ENCODE measurements around the gene SLC29A3.

Gene SLC29A3

DNA sequence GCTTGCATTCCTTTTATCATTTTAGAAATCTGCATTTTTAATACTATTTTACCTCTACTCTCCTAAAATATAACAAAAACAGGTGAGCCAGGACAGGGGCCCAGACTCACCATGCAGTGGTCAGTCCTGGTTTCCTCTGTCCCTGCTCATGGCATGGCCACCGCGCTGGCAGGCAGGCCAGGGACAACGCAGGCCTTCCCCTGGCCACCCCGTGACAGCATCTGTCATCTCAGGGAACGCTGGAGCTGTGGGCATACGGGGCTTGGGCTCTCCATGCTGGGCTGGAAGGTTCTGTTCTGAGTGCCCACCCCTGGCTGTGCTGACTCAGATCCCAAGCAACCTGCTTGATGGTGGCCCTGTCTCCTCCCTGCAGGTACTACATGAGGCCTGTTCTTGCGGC lies 42.5 kb downstream of the SLC29A3 start:
- no peak overlapping the region for H3K4me3 ChIP-seq (ENCODE audit: low read depth, low read length)
- TF ChIP-seq, protein P1, sequence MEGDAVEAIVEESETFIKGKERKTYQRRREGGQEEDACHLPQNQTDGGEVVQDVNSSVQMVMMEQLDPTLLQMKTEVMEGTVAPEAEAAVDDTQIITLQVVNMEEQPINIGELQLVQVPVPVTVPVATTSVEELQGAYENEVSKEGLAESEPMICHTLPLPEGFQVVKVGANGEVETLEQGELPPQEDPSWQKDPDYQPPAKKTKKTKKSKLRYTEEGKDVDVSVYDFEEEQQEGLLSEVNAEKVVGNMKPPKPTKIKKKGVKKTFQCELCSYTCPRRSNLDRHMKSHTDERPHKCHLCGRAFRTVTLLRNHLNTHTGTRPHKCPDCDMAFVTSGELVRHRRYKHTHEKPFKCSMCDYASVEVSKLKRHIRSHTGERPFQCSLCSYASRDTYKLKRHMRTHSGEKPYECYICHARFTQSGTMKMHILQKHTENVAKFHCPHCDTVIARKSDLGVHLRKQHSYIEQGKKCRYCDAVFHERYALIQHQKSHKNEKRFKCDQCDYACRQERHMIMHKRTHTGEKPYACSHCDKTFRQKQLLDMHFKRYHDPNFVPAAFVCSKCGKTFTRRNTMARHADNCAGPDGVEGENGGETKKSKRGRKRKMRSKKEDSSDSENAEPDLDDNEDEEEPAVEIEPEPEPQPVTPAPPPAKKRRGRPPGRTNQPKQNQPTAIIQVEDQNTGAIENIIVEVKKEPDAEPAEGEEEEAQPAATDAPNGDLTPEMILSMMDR (IDR thresholded peaks at IDR 0.05; ENCODE audit: borderline replicate concordance, insufficient read depth, low read depth, low read length) = no peak

DNA sequence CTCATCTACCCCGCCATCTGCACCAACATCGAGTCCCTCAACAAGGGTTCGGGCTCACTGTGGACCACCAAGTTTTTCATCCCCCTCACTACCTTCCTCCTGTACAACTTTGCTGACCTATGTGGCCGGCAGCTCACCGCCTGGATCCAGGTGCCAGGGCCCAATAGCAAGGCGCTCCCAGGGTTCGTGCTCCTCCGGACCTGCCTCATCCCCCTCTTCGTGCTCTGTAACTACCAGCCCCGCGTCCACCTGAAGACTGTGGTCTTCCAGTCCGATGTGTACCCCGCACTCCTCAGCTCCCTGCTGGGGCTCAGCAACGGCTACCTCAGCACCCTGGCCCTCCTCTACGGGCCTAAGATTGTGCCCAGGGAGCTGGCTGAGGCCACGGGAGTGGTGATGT lies 43.1 kb downstream of the SLC29A3 start:
- H3K4me3 ChIP-seq (ENCODE audit: low read depth, low read length) = no peak overlapping the region
- TF ChIP-seq, protein P1 (IDR thresholded peaks at IDR 0.05; ENCODE audit: borderline replicate concordance, insufficient read depth, low read depth, low read length) = no peak

DNA sequence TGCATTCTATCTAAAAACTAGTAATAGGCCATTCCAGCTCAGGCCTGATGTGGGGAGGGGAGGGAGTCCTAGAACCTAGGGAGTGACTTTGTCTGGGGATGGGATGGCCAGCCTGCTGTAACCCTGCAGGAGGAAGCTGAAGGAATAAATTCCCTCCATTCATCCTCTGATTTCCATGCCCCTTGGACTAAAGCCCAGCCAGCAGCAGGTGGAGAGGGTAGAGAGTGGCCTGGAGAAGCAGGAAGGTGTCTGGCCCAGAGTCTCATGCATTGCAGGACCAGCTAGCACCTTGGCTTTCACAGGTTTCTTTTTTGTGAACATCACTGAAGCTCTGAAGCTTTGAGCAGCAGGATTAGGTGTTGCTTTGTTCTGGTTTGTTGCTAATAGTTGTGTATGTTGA lies 44.9 kb downstream of the SLC29A3 start:
- no peak overlapping the region for H3K4me3 ChIP-seq (ENCODE audit: low read depth, low read length)
- TF ChIP-seq, protein P1 (IDR thresholded peaks at IDR 0.05; ENCODE audit: borderline replicate concordance, insufficient read depth, low read depth, low read length) = no peak

DNA sequence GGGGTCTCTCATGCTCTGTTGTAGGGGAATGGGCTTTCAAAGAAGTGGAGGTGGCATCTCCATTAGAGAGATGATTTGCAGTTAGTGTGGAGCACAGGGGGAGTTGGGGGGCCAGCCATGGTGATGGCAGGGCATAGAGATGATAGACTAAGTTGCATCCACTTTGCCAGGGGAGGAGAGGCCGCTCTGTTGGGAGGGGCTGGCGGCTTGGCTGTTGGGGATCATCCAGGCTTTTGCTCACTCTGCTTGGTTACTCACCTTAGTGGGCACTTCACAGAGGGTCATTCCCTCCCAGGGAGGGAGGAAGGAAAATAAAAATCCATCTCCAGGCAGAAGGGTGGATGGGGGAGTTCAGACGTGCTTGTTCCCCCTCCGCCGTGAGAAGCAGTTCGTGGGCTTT lies 46.3 kb downstream of the SLC29A3 start:
- no peak overlapping the region for H3K4me3 ChIP-seq (ENCODE audit: low read depth, low read length)
- TF ChIP-seq, protein P1 (IDR thresholded peaks at IDR 0.05; ENCODE audit: borderline replicate concordance, insufficient read depth, low read depth, low read length) = no peak

DNA sequence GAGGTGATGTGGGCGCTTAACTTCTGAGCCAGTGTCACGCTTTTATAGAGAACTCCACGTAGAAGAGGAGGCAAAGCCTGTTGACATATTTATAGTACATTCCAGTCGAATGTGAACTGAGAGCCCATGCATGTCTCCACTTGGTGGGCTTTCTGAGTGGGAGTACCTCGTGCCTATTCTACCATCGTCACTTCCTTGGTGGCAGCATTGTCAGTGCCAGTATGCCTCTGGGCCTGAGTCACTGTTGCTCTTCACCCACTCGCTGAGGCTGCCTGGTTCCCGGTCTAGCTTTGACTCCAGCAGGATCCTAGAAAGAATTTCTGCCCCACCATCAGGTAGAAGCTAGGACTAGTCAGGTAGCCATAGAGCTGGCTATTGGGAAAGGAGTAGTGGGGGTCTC lies 47.6 kb downstream of the SLC29A3 start:
- TF ChIP-seq, protein P1 (IDR thresholded peaks at IDR 0.05; ENCODE audit: borderline replicate concordance, insufficient read depth, low read depth, low read length) = no peak
- H3K4me3 ChIP-seq (ENCODE audit: low read depth, low read length) = no peak overlapping the region

DNA sequence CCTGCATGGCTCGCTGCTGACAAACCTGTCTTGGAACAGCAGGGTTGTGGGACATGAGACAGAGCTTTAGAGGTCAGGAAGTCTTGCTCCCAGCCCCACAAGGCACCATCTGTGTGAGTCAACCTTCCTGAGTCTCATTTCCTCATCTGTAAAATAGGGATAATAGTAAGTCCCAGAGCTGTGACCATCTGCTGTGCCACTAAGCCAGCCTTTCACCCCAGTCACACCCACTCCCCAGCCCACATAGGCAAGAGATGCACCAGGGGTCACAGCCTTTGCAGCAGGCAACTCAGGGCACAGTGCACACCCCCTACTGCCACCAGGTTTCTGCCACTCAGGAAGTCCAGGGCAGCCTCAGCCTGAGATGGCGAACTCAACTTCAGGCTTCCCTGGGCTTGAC lies 48.2 kb downstream of the SLC29A3 start:
- TF ChIP-seq, protein P1 (IDR thresholded peaks at IDR 0.05; ENCODE audit: borderline replicate concordance, insufficient read depth, low read depth, low read length) = no peak
- no peak overlapping the region for H3K4me3 ChIP-seq (ENCODE audit: low read depth, low read length)

DNA sequence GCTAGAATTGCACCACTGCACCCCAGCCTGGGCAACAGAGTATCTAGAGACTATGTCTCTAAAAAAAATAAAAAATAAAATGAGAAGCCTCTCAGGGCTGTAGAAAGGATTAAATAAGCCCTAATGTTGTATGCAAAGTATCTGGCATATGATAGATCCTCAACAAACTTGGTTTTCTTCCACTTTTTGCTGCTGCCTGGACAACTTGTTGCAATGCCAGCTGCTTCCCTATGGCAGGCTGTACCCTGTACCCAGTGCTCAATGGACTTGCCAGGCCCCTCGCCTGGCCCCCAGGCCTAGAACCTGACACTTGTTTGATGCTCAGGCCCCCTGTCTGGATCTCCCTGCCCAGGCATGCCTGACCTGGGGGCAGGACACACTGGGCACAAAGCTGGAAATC lies 49.1 kb downstream of the SLC29A3 start:
- no peak overlapping the region for H3K4me3 ChIP-seq (ENCODE audit: low read depth, low read length)
- TF ChIP-seq, protein P1 (IDR thresholded peaks at IDR 0.05; ENCODE audit: borderline replicate concordance, insufficient read depth, low read depth, low read length) = no peak

Measured in GM12875 (cell line).